SU-DHL-6 (cell line): Measurements from ENCODE around the gene ENTPD8.
A peak's percentile ranks its signal among the peaks of the same experiment; 100 is the strongest.

ENCODE experiments used
- H2AFZ ChIP-seq: fragments of 200-600 bp; sonication (generic); 2 replicates; pipeline ENCODE4 v1.6.1; 2014; ENCODE audit warnings: low read depth, mild to moderate bottlenecking, moderate library complexity, mixed read lengths, antibody characterized with exemption, low read length; ENCODE audit not compliant: severe bottlenecking
- H3F3A ChIP-seq: fragments of 200-600 bp; shearing (Covaris generic); 2 replicates; pipeline ENCODE4 v1.6.0; 2016; ENCODE audit warnings: antibody characterized with exemption, mild to moderate bottlenecking; ENCODE audit not compliant: insufficient read depth
- H3K27ac ChIP-seq: fragments of 200-600 bp; sonication (generic); 2 replicates; pipeline ENCODE4 v1.5.1; 2016; ENCODE audit warnings: low read depth, mild to moderate bottlenecking, low read length, moderate library complexity, mixed read lengths
- H3K27me3 ChIP-seq: fragments of 200-600 bp; sonication (generic), shearing (Covaris generic); 2 replicates; pipeline ENCODE4 v1.6.0; 2014; ENCODE audit warnings: mild to moderate bottlenecking, low read length
- H3K36me3 ChIP-seq: fragments of 200-600 bp; sonication (generic); 2 replicates; pipeline ENCODE4 v1.6.1; 2014; ENCODE audit warnings: mild to moderate bottlenecking, low read length, mixed read lengths
- H3K4me2 ChIP-seq: fragments of 300-600, 200-600 bp; shearing (Covaris generic), sonication (generic); 2 replicates; pipeline ENCODE4 v1.6.0; 2014; ENCODE audit warnings: low read length, low read depth, mild to moderate bottlenecking; ENCODE audit not compliant: poor library complexity, severe bottlenecking
- H3K4me3 ChIP-seq: fragments of 200-600 bp; sonication (generic); 2 replicates; pipeline ENCODE4 v1.5.1; 2014; ENCODE audit warnings: antibody characterized with exemption, low read length, mild to moderate bottlenecking, mixed read lengths; ENCODE audit not compliant: insufficient read depth, poor library complexity, severe bottlenecking
- H3K79me2 ChIP-seq: fragments of 200-600 bp; sonication (generic); 2 replicates; pipeline ENCODE4 v1.6.1; 2014; ENCODE audit warnings: mild to moderate bottlenecking, low read length, moderate library complexity; ENCODE audit not compliant: insufficient read depth
- H3K9ac ChIP-seq: fragments of 200-600 bp; sonication (generic); 2 replicates; pipeline ENCODE4 v1.7.0; 2014; ENCODE audit warnings: mild to moderate bottlenecking, low read length
- H3K9me2 ChIP-seq: fragments of 200-600 bp; sonication (generic); replicated peaks from 2 replicates; pipeline ENCODE4 v1.6.1; 2014; ENCODE audit warnings: low read length; ENCODE audit not compliant: insufficient read depth
- H3K9me3 ChIP-seq: fragments of 200-600 bp; sonication (generic); 2 replicates; pipeline ENCODE4 v1.6.1; 2014; ENCODE audit warnings: low read length, mixed read lengths; ENCODE audit not compliant: insufficient read depth
- H4K20me1 ChIP-seq: fragments of 200-600 bp; sonication (generic); 2 replicates; pipeline ENCODE4 v1.6.1; 2014; ENCODE audit warnings: low read depth, mild to moderate bottlenecking, antibody characterized with exemption, low read length, moderate library complexity, mixed read lengths
- EZH2phosphoT487 ChIP-seq: fragments of 200-600 bp; sonication (generic), shearing (Covaris generic); conservative IDR thresholded peaks from 2 replicates; pipeline ENCODE4 v1.6.1; 2018; ENCODE audit warnings: mild to moderate bottlenecking, antibody characterized with exemption, low read length, moderate library complexity, mixed read lengths
- TF ChIP-seq, protein P1 (sequence below): fragments of 200-600 bp; sonication (generic); IDR thresholded peaks from one replicate; pipeline ENCODE4 v1.5.1; 2017; ENCODE audit warnings: antibody characterized with exemption, mild to moderate bottlenecking, low read length, moderate library complexity; ENCODE audit not compliant: insufficient read depth, poor library complexity, severe bottlenecking

Gene ENTPD8

DNA sequence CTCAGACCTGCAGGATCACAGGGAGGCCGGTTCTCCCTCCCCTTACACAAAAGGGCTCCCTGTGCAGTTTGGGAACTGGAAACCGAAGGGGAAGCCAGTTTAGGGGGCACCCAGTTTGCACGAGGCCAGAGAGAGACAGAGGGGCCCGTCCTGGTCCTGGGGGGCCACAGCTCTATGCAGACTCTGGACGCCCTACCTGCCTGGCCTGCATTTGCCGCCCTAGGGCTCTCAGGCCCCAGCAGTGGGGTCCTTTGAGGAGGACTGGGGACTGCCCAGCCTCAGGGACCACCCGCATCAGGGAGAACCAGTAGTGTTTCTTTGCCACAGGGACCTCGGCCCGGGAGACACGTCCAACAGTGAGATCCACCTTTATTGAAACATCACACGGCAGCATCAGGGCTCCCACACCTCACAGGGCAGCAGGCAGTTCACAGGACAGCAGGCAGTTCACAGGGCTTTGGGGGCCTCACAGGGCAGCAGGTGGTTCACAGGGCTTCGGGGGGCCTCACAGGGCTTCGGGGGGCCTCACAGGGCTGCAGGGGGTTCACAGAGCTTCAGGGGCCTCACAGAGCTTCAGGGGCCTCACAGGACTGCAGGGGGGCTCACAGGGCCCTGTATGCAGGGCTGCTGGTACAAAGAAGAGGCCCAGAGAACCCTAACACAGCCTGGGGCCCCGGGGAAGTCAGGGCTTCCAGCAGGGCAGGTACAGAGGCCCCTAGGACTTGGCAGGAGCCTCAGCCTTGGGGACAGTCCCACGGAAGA is 18.6 kb upstream of the ENTPD8 start:
- no peaks in the 10 kb centered on the region for H3K36me3 ChIP-seq
- H3K9me3 ChIP-seq = no peaks in the 10 kb centered on the region
- H2AFZ ChIP-seq = peak overlapping the region; percentile 30
- TF ChIP-seq, protein P1, sequence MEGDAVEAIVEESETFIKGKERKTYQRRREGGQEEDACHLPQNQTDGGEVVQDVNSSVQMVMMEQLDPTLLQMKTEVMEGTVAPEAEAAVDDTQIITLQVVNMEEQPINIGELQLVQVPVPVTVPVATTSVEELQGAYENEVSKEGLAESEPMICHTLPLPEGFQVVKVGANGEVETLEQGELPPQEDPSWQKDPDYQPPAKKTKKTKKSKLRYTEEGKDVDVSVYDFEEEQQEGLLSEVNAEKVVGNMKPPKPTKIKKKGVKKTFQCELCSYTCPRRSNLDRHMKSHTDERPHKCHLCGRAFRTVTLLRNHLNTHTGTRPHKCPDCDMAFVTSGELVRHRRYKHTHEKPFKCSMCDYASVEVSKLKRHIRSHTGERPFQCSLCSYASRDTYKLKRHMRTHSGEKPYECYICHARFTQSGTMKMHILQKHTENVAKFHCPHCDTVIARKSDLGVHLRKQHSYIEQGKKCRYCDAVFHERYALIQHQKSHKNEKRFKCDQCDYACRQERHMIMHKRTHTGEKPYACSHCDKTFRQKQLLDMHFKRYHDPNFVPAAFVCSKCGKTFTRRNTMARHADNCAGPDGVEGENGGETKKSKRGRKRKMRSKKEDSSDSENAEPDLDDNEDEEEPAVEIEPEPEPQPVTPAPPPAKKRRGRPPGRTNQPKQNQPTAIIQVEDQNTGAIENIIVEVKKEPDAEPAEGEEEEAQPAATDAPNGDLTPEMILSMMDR = no peak
- TF ChIP-seq EZH2phosphoT487 = no peak
- H3F3A ChIP-seq = no peaks in the 10 kb centered on the region
- no peaks in the 10 kb centered on the region for H3K9me2 ChIP-seq
- H3K27me3 ChIP-seq = no peaks in the 10 kb centered on the region
- H3K4me2 ChIP-seq = peak overlapping the region; percentile 39
- H4K20me1 ChIP-seq = no peaks in the 10 kb centered on the region
- H3K9ac ChIP-seq = peak overlapping the region; percentile 78
- peak overlapping the region; percentile 71 for H3K4me3 ChIP-seq
- no peak overlapping the region; the same call in none of the 2 replicates for H3K27ac ChIP-seq
- no peaks in the 10 kb centered on the region; the same call in 1 of the 2 replicates for H3K79me2 ChIP-seq

DNA sequence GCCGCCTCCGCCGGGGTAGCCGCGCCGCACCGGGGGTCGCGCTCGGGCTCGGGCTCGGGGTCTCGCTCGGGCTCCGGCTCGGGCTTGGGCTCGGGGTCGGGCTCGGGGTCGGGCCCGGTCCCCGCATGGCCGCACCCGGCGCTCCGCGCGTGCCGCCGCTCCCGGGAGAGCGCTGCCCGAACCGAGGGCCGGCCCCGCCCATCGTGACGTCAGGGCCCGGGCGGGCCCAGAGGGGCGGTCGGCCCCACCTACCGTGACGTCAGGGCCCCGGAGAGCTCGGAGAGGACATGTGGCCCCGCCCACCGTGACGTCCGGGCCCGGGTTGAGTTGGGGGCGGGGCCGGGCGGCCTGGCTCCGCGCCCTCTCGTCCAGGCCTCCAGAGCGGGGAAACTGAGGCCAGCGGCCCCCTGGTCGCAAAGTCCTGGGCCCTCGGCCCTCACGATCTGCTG is 18.0 kb upstream of the ENTPD8 start, which contains the start of gene NSMF:
NSMF (minus strand) TSS at position 183 of the 449 bp plus-strand sequence. CDS start 232 bp downstream, outside the sequence.
- no peaks in the 10 kb centered on the region for H3K36me3 ChIP-seq
- H3K9me2 ChIP-seq = no peaks in the 10 kb centered on the region
- no peaks in the 10 kb centered on the region for H4K20me1 ChIP-seq
- H3K27ac ChIP-seq = no peak within 1 kb of the TSS; the same call in none of the 2 replicates
- peak within 1 kb of the TSS; percentile 30 for H2AFZ ChIP-seq
- no peaks in the 10 kb centered on the region for H3F3A ChIP-seq
- no peaks in the 10 kb centered on the region; the same call in 1 of the 2 replicates for H3K79me2 ChIP-seq
- TF ChIP-seq, protein P1 = no peak
- TF ChIP-seq EZH2phosphoT487 = no peak
- peak within 1 kb of the TSS; percentile 71 for H3K4me3 ChIP-seq
- H3K9ac ChIP-seq = peak within 1 kb of the TSS; percentile 78
- no peaks in the 10 kb centered on the region for H3K27me3 ChIP-seq
- no peaks in the 10 kb centered on the region for H3K9me3 ChIP-seq
- peak within 1 kb of the TSS; percentile 84 for H3K4me2 ChIP-seq

DNA sequence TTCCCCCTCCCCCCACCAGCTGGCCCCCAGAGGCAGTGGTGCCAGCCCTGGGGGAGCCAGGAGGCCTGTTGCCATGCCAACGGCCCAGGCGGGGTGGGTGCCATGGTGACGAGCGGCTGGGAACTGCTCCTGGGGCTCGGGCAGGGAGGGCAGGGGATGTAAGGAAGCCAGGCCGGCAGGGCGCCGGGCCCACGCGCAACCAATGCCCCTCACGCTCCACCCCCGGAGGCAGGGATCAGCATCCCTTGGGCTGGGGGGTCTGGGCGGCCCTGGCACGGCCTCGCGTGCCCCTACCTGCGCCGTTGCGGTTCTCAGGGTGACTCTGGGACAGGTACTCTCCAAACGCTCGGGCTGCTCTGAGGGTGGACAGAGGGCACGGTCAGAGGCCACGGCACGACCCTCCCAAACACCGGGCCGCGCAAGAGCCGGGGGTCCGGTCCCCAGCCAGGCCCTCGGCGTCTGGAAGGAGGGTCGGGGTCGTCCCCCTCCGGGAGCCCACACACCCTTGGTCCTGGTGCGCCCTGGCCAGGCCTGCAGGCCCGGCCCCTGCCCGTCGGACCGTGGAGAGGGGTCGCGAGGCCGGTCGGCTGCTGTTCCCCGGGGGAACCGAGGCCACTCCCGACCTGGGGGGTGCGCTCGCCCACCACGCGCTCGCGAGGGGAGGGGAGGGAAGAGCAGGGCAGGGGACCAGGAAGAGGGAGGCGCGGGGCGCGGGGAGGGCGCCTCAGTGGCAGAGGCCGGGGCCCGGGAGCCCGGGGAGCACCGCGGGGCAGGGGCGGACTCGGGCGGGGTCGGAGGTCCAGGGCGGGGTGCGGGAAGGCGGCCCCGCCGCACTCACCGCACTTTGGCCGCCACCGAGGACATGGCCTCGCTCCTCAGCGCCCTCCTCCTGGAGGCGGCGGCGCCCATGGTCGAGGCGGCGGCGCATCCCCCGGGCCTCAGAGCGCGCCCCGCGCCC is 17.3 kb upstream of the ENTPD8 start:
- H3K4me3 ChIP-seq = peak overlapping the region; percentile 71
- H3K36me3 ChIP-seq = no peaks in the 10 kb centered on the region
- no peaks in the 10 kb centered on the region for H3K9me2 ChIP-seq
- no peaks in the 10 kb centered on the region for H4K20me1 ChIP-seq
- no peaks in the 10 kb centered on the region for H3K9me3 ChIP-seq
- H3K27me3 ChIP-seq = no peaks in the 10 kb centered on the region
- no peak overlapping the region; the same call in 1 of the 2 replicates for H3K27ac ChIP-seq
- H3F3A ChIP-seq = no peaks in the 10 kb centered on the region
- TF ChIP-seq, protein P1 = no peak
- no peak for TF ChIP-seq EZH2phosphoT487
- H3K79me2 ChIP-seq = no peaks in the 10 kb centered on the region; the same call in 1 of the 2 replicates
- peak overlapping the region; percentile 84 for H3K4me2 ChIP-seq
- no peak overlapping the region for H2AFZ ChIP-seq
- peak overlapping the region; percentile 78 for H3K9ac ChIP-seq
